Endothelial cell of umbilical vein (primary cell): ENCODE results near the gene STX8. TPM values are rescaled to one million over a fixed set of nuclear protein-coding genes. Genes with fewer than 3 reads are reported as not detected.

ENCODE experiments used
- BruUV-seq: library from RNA; stranded (reverse); fragments of 400-500 nt; replicated peaks from 2 replicates; lab custom pipeline; 2021; lab: Mats Ljungman, UMichigan
- CTCF ChIA-PET: fragments of 300-600, 350-600 bp; sonication (Branson Sonifier 250); formaldehyde crosslinking; loops from one replicate; lab custom pipeline; 2021; ENCODE audit warnings: antibody characterized with exemption, inconsistent platforms; lab: Charles Lee
- POLR2A ChIA-PET: fragments of 300-600, 350-600 bp; sonication (Branson Sonifier 250); formaldehyde crosslinking; loops from one replicate; lab custom pipeline; 2021; ENCODE audit warnings: antibody characterized with exemption, inconsistent platforms; lab: Charles Lee
- DNase-seq: peaks from one replicate; pipeline ENCODE4 v3.0.0-alpha.2; 2011; ENCODE audit warnings: low read depth, low spot score
- FAIRE-seq: peaks from 2 replicates; lab custom pipeline; 2011; peaks lifted over from hg19 to GRCh38; lab: Jason Lieb, UNC
- H2AFZ ChIP-seq: 2 replicates; pipeline ENCODE4 v1.6.0; 2012; ENCODE audit warnings: low read depth, low read length, control low read depth, inconsistent platforms
- H3K27ac ChIP-seq: 2 replicates; pipeline ENCODE4 v1.5.1; 2011; ENCODE audit warnings: low read depth, mild to moderate bottlenecking, control low read depth, low read length, moderate library complexity; ENCODE audit not compliant: insufficient read depth
- H3K27me3 ChIP-seq, 2 experiments: 2 replicates each; pipeline versions ENCODE4 v1.6.0 to v1.6.1; 2011; ENCODE audit warnings: low read length in 2 of 2, mixed read lengths in 1 of 2; ENCODE audit not compliant: control insufficient read depth in 2 of 2, insufficient read depth in 2 of 2
- H3K36me3 ChIP-seq, 2 experiments: 2 replicates in 1 of 2; 3 replicates in 1 of 2; pipeline ENCODE4 v1.5.1; 2011; ENCODE audit warnings: low read length in 2 of 2, mild to moderate bottlenecking in 1 of 2, moderate library complexity in 1 of 2; ENCODE audit not compliant: control insufficient read depth in 2 of 2, insufficient read depth in 2 of 2; ENCODE audit errors: extremely low read depth in 1 of 2
- H3K4me1 ChIP-seq: 3 replicates; pipeline ENCODE4 v1.5.1; 2011; ENCODE audit warnings: mild to moderate bottlenecking, low read length; ENCODE audit not compliant: control insufficient read depth, insufficient read depth; ENCODE audit errors: extremely low read depth
- H3K4me2 ChIP-seq: 2 replicates; pipeline ENCODE4 v1.6.1; 2011; ENCODE audit warnings: low read length, control low read depth, mixed read lengths; ENCODE audit not compliant: insufficient read depth
- H3K4me3 ChIP-seq, 3 experiments: fragments of 200-600 bp in 1 of 3; sonication (generic), shearing (Covaris generic) in 1 of 3; replicated peaks in 1 of 3; 2 replicates each; pipeline ENCODE4 v1.5.1; 2011 to 2016; ENCODE audit warnings: control low read depth in 3 of 3, low read length in 3 of 3, mild to moderate bottlenecking in 2 of 3, inconsistent platforms in 1 of 3, low read depth in 1 of 3, moderate library complexity in 1 of 3; ENCODE audit not compliant: insufficient read depth in 1 of 3
- H3K79me2 ChIP-seq: 2 replicates; pipeline ENCODE4 v1.6.0; 2012; ENCODE audit warnings: low read length, inconsistent platforms; ENCODE audit not compliant: control insufficient read depth, insufficient read depth
- H3K9ac ChIP-seq: replicated peaks from 2 replicates; pipeline ENCODE3; 2011; ENCODE audit warnings: low read length, control low read depth; ENCODE audit not compliant: insufficient read depth; ENCODE audit errors: extremely low read depth
- H3K9me1 ChIP-seq: replicated peaks from 3 replicates; pipeline ENCODE4 v1.6.0; 2011; ENCODE audit warnings: mild to moderate bottlenecking, low read length; ENCODE audit not compliant: control insufficient read depth, insufficient read depth; ENCODE audit errors: extremely low read depth
- H3K9me3 ChIP-seq: replicated peaks from 2 replicates; pipeline ENCODE4 v1.5.1; 2012; ENCODE audit warnings: low read length, inconsistent platforms; ENCODE audit not compliant: control insufficient read depth, insufficient read depth
- H4K20me1 ChIP-seq: replicated peaks from 2 replicates; pipeline ENCODE3; 2011; ENCODE audit warnings: mild to moderate bottlenecking, low read length; ENCODE audit not compliant: control insufficient read depth, insufficient read depth; ENCODE audit errors: extremely low read depth
- CTCF ChIP-seq, 2 donors: IDR thresholded peaks; 1 replicate in 1 of 2; 2 replicates in 1 of 2; pipeline ENCODE4 v1.5.1; 2011; ENCODE audit warnings: low read length in 2 of 2, mild to moderate bottlenecking in 2 of 2, moderate library complexity in 2 of 2, control low read depth in 1 of 2, inconsistent platforms in 1 of 2, low read depth in 1 of 2; ENCODE audit not compliant: insufficient read depth in 1 of 2; ENCODE audit errors: extremely low read depth in 1 of 2
- EZH2 ChIP-seq: IDR thresholded peaks from 2 replicates; pipeline ENCODE4 v1.6.1; 2012; ENCODE audit warnings: borderline replicate concordance, low read depth, mild to moderate bottlenecking, moderate library complexity, low read length, inconsistent platforms; ENCODE audit not compliant: severe bottlenecking
- FOS ChIP-seq: IDR thresholded peaks from 2 replicates; pipeline ENCODE4 v1.6.1; 2011; ENCODE audit warnings: mild to moderate bottlenecking, low read length, moderate library complexity, borderline replicate concordance; ENCODE audit not compliant: insufficient read depth
- GATA2 ChIP-seq: IDR thresholded peaks from 2 replicates; pipeline ENCODE4 v1.7.0; 2011; ENCODE audit warnings: low read depth, mild to moderate bottlenecking, moderate library complexity, mixed read lengths, low read length; ENCODE audit not compliant: insufficient read length, insufficient read depth
- JUN ChIP-seq: IDR thresholded peaks from 2 replicates; pipeline ENCODE4 v1.6.1; 2011; ENCODE audit warnings: borderline replicate concordance, low read depth; ENCODE audit not compliant: insufficient read length, insufficient read depth
- MAX ChIP-seq: IDR thresholded peaks from 2 replicates; pipeline ENCODE4 v1.6.1; 2011; ENCODE audit not compliant: insufficient read depth, insufficient read length
- MYC ChIP-seq: IDR thresholded peaks from one replicate; pipeline ENCODE4 v1.6.1; 2011; ENCODE audit warnings: mild to moderate bottlenecking, low read depth, low read length
- POLR2A ChIP-seq: IDR thresholded peaks from 2 replicates; pipeline ENCODE4 v1.6.1; 2012; ENCODE audit warnings: low read depth, mild to moderate bottlenecking, control low read depth, low read length
- POLR2AphosphoS5 ChIP-seq: IDR thresholded peaks from 2 replicates; pipeline ENCODE4 v1.6.1; 2012; ENCODE audit warnings: low read depth, mild to moderate bottlenecking, control low read depth, low read length, moderate library complexity; ENCODE audit not compliant: insufficient read depth
- dilution Hi-C: fragments of 300-500 bp; cut with MboI; formaldehyde crosslinking; loops from one replicate; pipeline ENCODE4 v1.15.0; 2019; ENCODE audit warnings: low sequenced_read_pairs; ENCODE audit not compliant: extremely low pct_ligation_motif_present
- intact Hi-C: fragments of 100-400 bp; cut with micrococcal nuclease; formaldehyde crosslinking; loops from one replicate; pipeline ENCODE4 v1.10.0; 2022
- polyA plus RNA-seq, 4 experiments: library from polyadenylated mRNA; depleted of rRNA in 3 of 4; stranded (reverse) in 3 of 4; unstranded in 1 of 4; fragments of >200 nt; gene quantifications; 2 replicates each; pipeline versions ENCODE4 v1.2.1 to v1.2.3, GENCODE V29; 2011 to 2012; ENCODE audit warnings: missing spikeins in 1 of 4
- total RNA-seq: library from RNA; stranded (reverse); gene quantifications from 2 replicates; pipeline ENCODE4 v1.2.3, GENCODE V29; 2021

STX8 gene
- total and polyA plus RNA-seq, 2 donors (not counting 3 experiments of a cell fraction or from before 2014, with no cell fraction given): 25.9 to 67.3 TPM

- H3K4me2 ChIP-seq: no peak overlapping the region
- H3K4me1 ChIP-seq: no peaks in the 10 kb centered on the region
- H3K27ac ChIP-seq: no peak overlapping the region
- ChIA-PET CTCF (interaction anchor here (1.2 to 7.7 kb wide), 5 partner anchors 9 to 152 kb away, joined by 3 to 60 read pairs (median 5); no protein-coding TSS in a partner anchor), POLR2A (no interaction called here)
- H3K9ac ChIP-seq: no peak overlapping the region
- H2AFZ ChIP-seq: no peak overlapping the region
- H3K9me3 ChIP-seq: no peaks in the 10 kb centered on the region
- no peaks in the 10 kb centered on the region for H3K36me3 ChIP-seq
- no peaks in the 10 kb centered on the region for H3K79me2 ChIP-seq
- BruUV-seq: no TSS peak
- no peaks in the 10 kb centered on the region for H3K9me1 ChIP-seq
- H3K4me3 ChIP-seq: no peak overlapping the region
- dilution Hi-C loops: no loop called here
- DNase-seq (peak; percentile 36), FAIRE-seq (peak; percentile 86)
- no peaks in the 10 kb centered on the region for H4K20me1 ChIP-seq
- intact Hi-C loops: loop anchor here (1.0 kb wide), 1 partner anchor 120 kb away; no protein-coding TSS in a partner anchor
- TF ChIP-seq CTCF (IDR thresholded peaks at IDR 0.05; ENCODE audit: extremely low read depth in 1 of 2, insufficient read depth in 1 of 2, low read depth in 1 of 2, low read length in 2 of 2): peak; percentile 43 to 61
- TF ChIP-seq POLR2A: no peak
- no peaks in the 10 kb centered on the region for H3K27me3 ChIP-seq
These were observed 172.9 kb downstream of the STX8 start for GRCh38 chr17:9402590-9403199.

- no peaks in the 10 kb centered on the region for H3K79me2 ChIP-seq
- intact Hi-C loops: no loop called here
- H3K4me1 ChIP-seq: no peaks in the 10 kb centered on the region
- H3K9ac ChIP-seq: no peak overlapping the region
- POLR2A ChIA-PET: no interaction called here
- no peaks in the 10 kb centered on the region for H3K9me1 ChIP-seq
- no peak overlapping the region for H2AFZ ChIP-seq
- CTCF ChIA-PET: interaction anchor here (0.9 to 7.7 kb wide), 4 partner anchors 11 to 120 kb away, joined by 3 to 60 read pairs (median 6); no protein-coding TSS in a partner anchor
- H3K27me3 ChIP-seq: no peaks in the 10 kb centered on the region
- no peak overlapping the region for H3K27ac ChIP-seq
- TF ChIP-seq POLR2A (no peak), POLR2AphosphoS5 (no peak), CTCF (IDR thresholded peaks at IDR 0.05; ENCODE audit: extremely low read depth in 1 of 2, insufficient read depth in 1 of 2, low read depth in 1 of 2, low read length in 2 of 2) (no peak), EZH2 (no peak), GATA2 (no peak), FOS (no peak), MAX (no peak), JUN (no peak), MYC (no peak)
- no peak overlapping the region for H3K4me3 ChIP-seq
- no TSS peak for BruUV-seq
- DNase-seq (no peak), FAIRE-seq (no peak)
- H3K4me2 ChIP-seq: no peak overlapping the region
- no peaks in the 10 kb centered on the region for H3K9me3 ChIP-seq
- no peaks in the 10 kb centered on the region for H3K36me3 ChIP-seq
- dilution Hi-C loops: no loop called here
- H4K20me1 ChIP-seq: no peaks in the 10 kb centered on the region
These were observed 174.2 kb downstream of the STX8 start for GRCh38 chr17:9401434-9401833.
